Gastroesophageal sphincter (tissue), 4 donors: ENCODE measurements around the gene EFTUD2. TPM values are rescaled to one million over a fixed set of nuclear protein-coding genes. Genes with fewer than 3 reads are reported as not detected.
A peak's percentile ranks its signal among the peaks of the same experiment; 100 is the strongest.

Experiments
- ATAC-seq: fragments of 150-250 bp; one replicate; pipeline ENCODE4 v1.9.1; 2016; ENCODE audit warnings: mild to moderate bottlenecking, moderate library complexity
- H3K27ac ChIP-seq, 4 donors: fragments of 200-600 bp; sonication (generic) in 3 of 4; 1 replicate in 3 of 4; 2 replicates in 1 of 4; pipeline ENCODE4 v1.5.1; 2016 to 2019
- H3K27me3 ChIP-seq: fragments of 200-600 bp; sonication (generic); one replicate; pipeline ENCODE4 v1.5.1; 2019
- H3K36me3 ChIP-seq, 2 donors: fragments of 200-600 bp; sonication (generic); one replicate each; pipeline ENCODE4 v1.5.1; 2019; ENCODE audit warnings: control low read depth in 1 of 2
- H3K4me1 ChIP-seq, 3 donors: fragments of 200-600 bp; sonication (generic); 1 replicate in 2 of 3; 2 replicates in 1 of 3; pipeline ENCODE4 v1.5.1; 2016 to 2019; ENCODE audit warnings: control low read depth in 2 of 3
- H3K4me3 ChIP-seq, 2 donors: fragments of 200-600 bp; sonication (generic); one replicate each; pipeline ENCODE4 v1.5.1; 2019; ENCODE audit warnings: mild to moderate bottlenecking in 1 of 2, moderate library complexity in 1 of 2
- H3K9me3 ChIP-seq, 3 donors: fragments of 200-600 bp; sonication (generic); one replicate each; pipeline ENCODE4 v1.5.1; 2017 to 2019; ENCODE audit warnings: control low read depth in 2 of 3
- EP300 ChIP-seq: sonication (generic); formaldehyde crosslinking; IDR thresholded peaks from one replicate; pipeline ENCODE4 v1.6.1; 2017; ENCODE audit warnings: antibody characterized with exemption, mild to moderate bottlenecking
- POLR2A ChIP-seq, 2 donors: fragments of 450-650 bp; IDR thresholded peaks; one replicate each; pipeline ENCODE4 v1.6.1; 2017; ENCODE audit warnings: antibody characterized with exemption in 2 of 2, mild to moderate bottlenecking in 2 of 2, moderate library complexity in 1 of 2
- POLR2AphosphoS5 ChIP-seq: sonication (generic); formaldehyde crosslinking; IDR thresholded peaks from one replicate; pipeline ENCODE4 v1.6.1; 2017; ENCODE audit warnings: antibody characterized with exemption
- whole genome bisulfite sequencing, 2 donors: methylation state at CpG; one replicate each; pipeline ENCODE4 v1.1.5; 2018; ENCODE audit warnings: low coverage in 1 of 2; 5-methylcytosine and 5-hydroxymethylcytosine counted together
- total RNA-seq, 4 donors: library from RNA; depleted of rRNA; stranded (reverse); fragments of >200 nt; gene quantifications; one replicate each; pipeline ENCODE4 v1.1.0, GENCODE V29; 2016
- TF ChIP-seq, protein P1 (sequence below), 4 experiments: fragments of 200-600 bp in 2 of 4; fragments of 450-650 bp in 2 of 4; sonication (generic) in 1 of 4; IDR thresholded peaks; one replicate each; pipeline ENCODE4 v1.5.1; 2017 to 2019; ENCODE audit warnings: antibody characterized with exemption in 4 of 4, mild to moderate bottlenecking in 2 of 4, moderate library complexity in 2 of 4

Gene EFTUD2
- total RNA-seq, 4 donors from 2014 or later: 45.1 to 71.2 (median 57.8) TPM

DNA sequence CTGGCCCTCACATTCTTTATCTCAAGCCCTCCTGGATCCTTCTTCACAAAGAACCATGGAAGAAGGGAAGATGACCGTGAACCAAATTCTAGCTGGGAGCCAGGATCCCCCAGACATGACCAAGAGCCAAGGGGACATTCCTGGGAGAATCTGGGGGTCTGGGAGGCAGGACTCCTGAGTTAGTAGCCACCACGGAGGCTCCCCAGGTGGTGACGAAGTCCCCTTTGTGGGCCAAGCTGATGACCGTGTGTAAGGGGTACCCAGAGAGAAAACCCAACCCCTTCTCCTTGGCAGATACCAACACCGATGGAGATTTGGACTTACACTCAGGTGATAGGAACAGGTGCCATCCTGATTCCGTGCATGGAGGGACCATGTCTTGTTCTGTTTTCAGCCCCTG lies 22.9 kb upstream of the EFTUD2 start:
- no peaks in the 10 kb centered on the region for H3K27me3 ChIP-seq
- no peaks in the 10 kb centered on the region for H3K9me3 ChIP-seq
- WGBS, 2 donors: 100% methylated on average over 1 of the region's 6 CpGs
- H3K27ac ChIP-seq: no peak overlapping the region
- no peaks in the 10 kb centered on the region for H3K36me3 ChIP-seq
- H3K4me3 ChIP-seq: no peak overlapping the region
- TF ChIP-seq, protein P1, sequence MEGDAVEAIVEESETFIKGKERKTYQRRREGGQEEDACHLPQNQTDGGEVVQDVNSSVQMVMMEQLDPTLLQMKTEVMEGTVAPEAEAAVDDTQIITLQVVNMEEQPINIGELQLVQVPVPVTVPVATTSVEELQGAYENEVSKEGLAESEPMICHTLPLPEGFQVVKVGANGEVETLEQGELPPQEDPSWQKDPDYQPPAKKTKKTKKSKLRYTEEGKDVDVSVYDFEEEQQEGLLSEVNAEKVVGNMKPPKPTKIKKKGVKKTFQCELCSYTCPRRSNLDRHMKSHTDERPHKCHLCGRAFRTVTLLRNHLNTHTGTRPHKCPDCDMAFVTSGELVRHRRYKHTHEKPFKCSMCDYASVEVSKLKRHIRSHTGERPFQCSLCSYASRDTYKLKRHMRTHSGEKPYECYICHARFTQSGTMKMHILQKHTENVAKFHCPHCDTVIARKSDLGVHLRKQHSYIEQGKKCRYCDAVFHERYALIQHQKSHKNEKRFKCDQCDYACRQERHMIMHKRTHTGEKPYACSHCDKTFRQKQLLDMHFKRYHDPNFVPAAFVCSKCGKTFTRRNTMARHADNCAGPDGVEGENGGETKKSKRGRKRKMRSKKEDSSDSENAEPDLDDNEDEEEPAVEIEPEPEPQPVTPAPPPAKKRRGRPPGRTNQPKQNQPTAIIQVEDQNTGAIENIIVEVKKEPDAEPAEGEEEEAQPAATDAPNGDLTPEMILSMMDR (IDR thresholded peaks at IDR 0.05): no peak
- TF ChIP-seq POLR2A (IDR thresholded peaks at IDR 0.05): no peak
- TF ChIP-seq POLR2AphosphoS5: no peak
- no peak for TF ChIP-seq EP300
- ATAC-seq: no peak
- H3K4me1 ChIP-seq: peaks cover 0 to 16% (median 4%) of the 10 kb centered on the region in 3 donors

DNA sequence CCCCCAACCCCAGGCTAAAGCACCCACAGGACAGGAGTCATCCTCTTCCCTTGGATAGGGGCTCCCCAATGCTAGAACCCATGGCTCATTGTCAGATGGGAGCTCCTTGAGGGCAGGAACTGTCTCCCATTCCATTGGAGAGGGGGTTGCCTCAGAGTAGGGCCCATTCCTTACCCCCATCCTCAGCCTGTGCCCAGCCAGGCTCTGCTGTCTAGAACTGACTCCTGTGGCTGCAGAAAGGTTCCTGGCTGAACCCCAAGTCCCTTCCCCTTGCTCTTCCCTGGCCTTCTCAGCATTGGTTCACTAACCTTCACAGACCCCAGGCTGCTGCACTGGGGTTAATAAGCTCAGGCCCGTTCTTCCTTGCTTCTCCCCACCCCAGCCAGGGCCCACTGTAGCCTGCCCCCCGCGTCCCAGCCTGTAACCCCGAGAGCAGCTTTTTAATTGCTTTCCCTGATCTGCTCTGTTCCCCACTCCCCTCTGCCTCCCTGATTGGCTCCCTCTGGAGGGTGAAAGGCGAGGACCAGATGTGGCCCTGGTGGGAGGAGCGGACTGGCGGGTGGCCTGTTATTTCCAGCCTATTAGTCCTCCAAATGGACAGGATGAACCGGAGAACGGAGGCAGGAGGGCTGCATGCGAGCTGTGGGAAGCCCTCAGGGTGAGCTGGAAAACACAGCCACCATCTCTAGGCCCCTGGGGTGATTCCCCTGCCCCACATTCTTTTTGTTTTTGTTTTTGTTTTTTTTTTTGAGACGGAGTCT lies 22.1 kb upstream of the EFTUD2 start:
- Histone ChIP-seq H3K4me3 (no peak overlapping the region), H3K9me3 (no peaks in the 10 kb centered on the region), H3K27me3 (no peaks in the 10 kb centered on the region), H3K27ac (no peak overlapping the region), H3K36me3 (no peaks in the 10 kb centered on the region), H3K4me1 (peaks cover 0 to 25% (median 12%) of the 10 kb centered on the region in 3 donors)
- TF ChIP-seq POLR2A (IDR thresholded peaks at IDR 0.05) (no peak), POLR2AphosphoS5 (no peak), EP300 (no peak)
- TF ChIP-seq, protein P1 (IDR thresholded peaks at IDR 0.05): no peak
- 51 to 83% methylated on average over 5 to 7 of the region's 11 CpGs for WGBS, 2 donors
- no peak for ATAC-seq

DNA sequence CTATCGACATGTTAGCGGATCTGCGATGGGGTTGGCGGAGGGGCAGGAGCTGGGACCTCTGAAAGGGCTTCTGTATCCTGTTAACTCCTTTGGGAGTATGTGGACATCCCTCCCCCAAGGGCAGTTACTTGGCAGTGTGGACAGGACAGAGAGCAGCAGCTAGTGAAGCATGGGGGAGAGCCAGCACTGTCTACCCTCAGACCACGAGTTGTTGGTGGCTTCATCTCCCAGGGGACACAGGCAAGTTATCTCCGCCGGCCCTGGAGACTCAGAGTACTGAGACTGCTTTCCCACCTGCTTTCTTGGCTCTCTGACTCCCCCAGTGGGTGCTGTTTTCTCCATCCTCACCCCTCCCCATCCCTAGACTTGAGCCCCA lies 21.3 kb upstream of the EFTUD2 start:
- 55 to 80% methylated on average over 2 to 3 of the region's 7 CpGs for WGBS, 2 donors
- TF ChIP-seq POLR2A (IDR thresholded peaks at IDR 0.05) (no peak), POLR2AphosphoS5 (no peak), EP300 (no peak)
- TF ChIP-seq, protein P1 (IDR thresholded peaks at IDR 0.05): no peak
- H3K27me3 ChIP-seq: no peaks in the 10 kb centered on the region
- peaks cover 0 to 32% (median 14%) of the 10 kb centered on the region in 3 donors for H3K4me1 ChIP-seq
- no peak for ATAC-seq
- H3K36me3 ChIP-seq: no peaks in the 10 kb centered on the region
- no peaks in the 10 kb centered on the region for H3K9me3 ChIP-seq
- H3K27ac ChIP-seq: no peak overlapping the region
- H3K4me3 ChIP-seq: no peak overlapping the region

DNA sequence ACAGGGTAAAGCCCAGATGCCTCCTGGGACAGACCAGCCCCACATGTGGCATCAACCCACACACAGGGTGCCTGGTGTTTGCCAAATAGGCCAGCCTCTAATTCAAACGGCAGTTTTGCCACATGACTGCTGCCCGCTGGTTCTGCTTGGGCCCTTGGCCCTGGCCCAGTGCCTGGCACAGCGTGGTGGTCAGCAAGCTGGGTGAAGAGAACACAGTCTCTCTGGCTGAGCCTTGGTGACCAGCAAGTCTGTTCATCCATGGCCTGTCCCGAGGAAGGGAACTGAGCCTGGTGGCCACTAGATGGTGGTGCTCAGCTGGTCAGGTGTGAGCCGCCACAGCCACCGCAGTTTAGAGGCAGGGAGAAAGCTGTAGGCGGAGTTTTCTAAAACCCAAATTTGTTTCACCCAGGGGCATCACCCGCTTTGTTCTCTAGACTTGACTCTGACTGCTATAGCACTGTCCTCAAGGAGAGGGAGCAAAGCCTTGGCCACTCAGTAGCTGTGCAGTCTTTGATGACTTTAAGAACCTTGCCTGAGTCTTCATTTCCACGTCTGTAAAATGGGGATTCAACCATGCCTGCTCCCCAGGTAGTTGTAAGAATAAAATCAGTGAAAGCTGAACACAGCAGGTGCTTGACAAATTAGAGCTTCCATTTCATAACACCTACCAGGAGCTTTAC lies 20.8 kb upstream of the EFTUD2 start:
- H3K27me3 ChIP-seq: no peaks in the 10 kb centered on the region
- WGBS, 2 donors: 11 to 19% methylated on average over 1 to 4 of the region's 9 CpGs

More for the DNA sequence above, 20.8 kb upstream of the EFTUD2 start:
- Histone ChIP-seq H3K36me3 (no peaks in the 10 kb centered on the region), H3K9me3 (no peaks in the 10 kb centered on the region), H3K4me1 (peaks cover 0 to 35% (median 14%) of the 10 kb centered on the region in 3 donors), H3K4me3 (no peak overlapping the region), H3K27ac (no peak overlapping the region)
- peak; percentile 31 for TF ChIP-seq POLR2AphosphoS5
- TF ChIP-seq POLR2A (IDR thresholded peaks at IDR 0.05): no peak
- TF ChIP-seq, protein P1 (IDR thresholded peaks at IDR 0.05): peak in 3 of 4 experiments; percentile 94 to 95 (median 95)
- TF ChIP-seq EP300: no peak
- peak; percentile 90 for ATAC-seq
